GM21723 (cell line): ENCODE measurements around the gene CCDC50.

ENCODE experiments used
- ATAC-seq: cut with Tn5 transposase; IDR thresholded peaks from one replicate; pipeline ENCODE4 v1.9.1; 2021; ENCODE audit warnings: mild to moderate bottlenecking, moderate library complexity; ENCODE audit not compliant: unreplicated experiment

The CCDC50 gene

GRCh38 chr3:191376516-191377141, 47.4 kb downstream of the CCDC50 start:
- ATAC-seq, result no peak

DNA sequence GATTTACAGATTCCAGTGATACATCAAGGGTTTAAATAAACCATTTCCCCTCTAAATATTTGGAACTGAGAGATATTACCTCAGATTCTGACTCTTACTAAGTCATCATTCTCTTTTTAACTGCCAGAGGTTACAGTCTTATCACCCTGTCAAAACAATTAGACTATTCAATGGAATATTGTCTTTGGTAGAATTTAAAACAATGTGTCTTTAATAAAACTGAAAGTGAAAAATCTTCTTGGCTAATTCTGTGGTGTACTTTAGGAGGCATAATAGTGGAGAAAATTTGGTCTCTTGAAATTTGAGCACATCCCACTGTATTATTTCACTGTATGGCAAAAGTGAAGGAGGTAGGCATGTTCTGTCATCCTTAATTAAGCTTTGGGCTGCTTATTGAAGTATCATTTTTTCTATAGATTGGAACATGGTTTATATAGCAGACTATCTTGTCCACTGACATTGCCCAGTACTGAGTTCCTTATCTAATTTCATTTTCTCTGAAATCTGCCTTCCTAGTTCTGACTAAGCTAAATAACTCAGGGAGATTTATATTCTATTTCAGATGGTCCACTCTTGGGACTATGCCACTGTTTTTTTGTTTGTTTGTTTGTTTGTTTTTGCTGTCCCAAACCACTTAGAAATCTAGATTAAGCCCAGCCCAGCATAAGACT, 49.1 kb downstream of the CCDC50 start:
- no peak for ATAC-seq

- ATAC-seq, result no peak
These were observed 50.3 kb downstream of the CCDC50 start for GRCh38 chr3:191379446-191379845.

DNA sequence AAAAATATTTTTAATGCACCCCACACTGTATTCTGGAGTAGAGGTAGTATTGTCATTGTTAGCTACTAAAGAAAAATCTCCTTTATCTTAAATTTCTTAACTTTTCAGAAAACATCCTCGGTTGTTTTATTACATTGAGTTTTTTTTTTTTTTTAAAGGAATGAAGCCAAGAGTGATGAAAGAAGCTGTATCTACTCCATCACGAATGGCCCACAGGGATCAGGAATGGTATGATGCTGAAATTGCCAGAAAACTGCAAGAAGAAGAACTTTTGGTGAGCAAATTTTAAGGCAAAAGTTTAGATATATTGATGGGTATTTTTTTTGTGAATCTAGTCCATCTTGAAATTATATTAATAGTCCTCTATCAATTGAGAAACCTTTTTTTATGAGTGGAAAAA, 50.8 kb downstream of the CCDC50 start:
- no peak for ATAC-seq

DNA sequence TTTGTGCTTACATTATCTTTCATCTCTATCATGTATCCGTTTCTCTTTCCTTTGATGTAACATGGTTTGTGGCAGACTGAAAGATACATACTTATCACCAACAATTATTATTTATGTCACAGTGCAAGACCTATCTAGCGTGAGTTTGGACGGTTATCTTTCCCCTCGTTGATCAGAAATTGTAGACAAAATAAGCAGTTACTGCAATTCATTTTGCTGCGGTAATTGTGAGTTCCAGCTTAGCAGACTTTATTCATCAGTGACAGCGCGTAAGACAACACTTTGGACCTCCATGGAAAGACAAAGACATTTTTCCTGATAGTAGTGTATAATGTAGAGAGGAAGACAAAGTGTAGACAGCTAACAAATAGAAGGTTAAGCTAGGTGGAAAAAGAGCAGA, 52.1 kb downstream of the CCDC50 start:
- ATAC-seq, result no peak

DNA sequence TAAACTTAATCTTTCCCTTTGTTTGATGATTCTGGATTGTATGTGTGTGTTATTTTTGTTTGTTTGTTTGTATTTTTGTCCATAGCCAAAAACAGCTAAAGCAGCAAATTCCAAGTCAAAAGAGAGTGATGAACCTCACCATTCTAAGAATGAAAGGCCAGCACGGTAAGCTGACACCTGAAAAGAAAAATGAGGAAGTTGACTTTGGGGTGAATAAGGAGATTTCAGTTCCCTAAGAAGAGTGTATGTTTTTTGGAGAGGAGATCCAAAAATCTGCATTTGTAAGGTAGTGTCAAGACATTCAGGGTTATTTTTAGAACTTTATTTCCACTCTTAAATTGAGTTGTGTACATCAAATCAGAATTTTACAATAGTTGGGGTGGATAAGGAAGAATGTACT, 53.5 kb downstream of the CCDC50 start:
- ATAC-seq, result no peak

- ATAC-seq, result no peak
These were observed 53.9 kb downstream of the CCDC50 start for GRCh38 chr3:191383124-191383523.

DNA sequence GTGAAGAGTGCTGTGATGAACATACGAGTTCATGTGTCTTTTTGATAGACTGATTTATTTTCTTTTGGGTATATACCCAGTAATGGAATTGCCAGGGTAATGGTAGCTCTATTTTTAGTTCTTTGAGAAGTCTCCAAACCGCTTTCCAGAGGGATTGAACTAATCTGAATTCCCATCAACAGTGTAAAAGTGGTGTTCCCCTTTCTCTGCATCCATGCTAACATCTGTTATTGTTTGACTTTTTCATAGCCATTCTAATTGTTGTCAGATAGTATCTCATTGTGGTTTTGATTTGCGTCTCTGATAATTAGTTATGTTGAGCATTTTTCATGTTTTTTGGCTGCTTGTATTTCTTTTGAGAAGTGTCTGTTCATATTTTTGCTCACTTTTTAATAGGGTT, 55.9 kb downstream of the CCDC50 start:
- ATAC-seq, result no peak

DNA sequence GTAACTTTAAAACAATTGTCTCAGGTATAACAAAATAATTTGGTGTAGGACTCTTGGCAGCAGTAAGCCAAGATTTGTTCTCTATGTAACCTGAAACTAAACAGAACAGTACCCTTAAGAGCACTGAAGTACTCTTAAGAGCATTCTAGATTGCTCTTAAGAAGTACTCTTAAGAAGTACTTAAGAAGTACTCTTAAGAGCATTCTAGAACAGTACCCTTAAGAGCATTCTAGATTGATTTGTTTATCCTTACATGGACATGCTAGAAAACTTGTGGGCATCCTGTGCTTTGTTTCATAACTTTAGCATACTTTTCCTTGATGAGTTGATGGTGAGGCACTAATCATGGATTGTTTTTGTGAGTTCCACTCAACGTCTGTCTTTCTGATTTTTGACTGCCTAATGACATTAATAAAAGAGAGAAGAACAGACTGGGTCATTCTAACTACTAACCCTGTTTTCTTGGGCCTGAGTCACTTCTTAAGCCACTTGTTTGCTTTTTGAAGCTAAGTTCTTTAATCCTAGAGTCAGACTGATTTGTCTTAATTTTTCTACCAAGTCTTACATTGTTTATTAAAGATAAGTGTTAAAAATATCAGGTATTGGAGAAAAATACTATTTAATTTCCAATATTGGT, 58.4 kb downstream of the CCDC50 start:
- no peak for ATAC-seq

GRCh38 chr3:191388823-191389222, 59.6 kb downstream of the CCDC50 start:
- ATAC-seq, result no peak

DNA sequence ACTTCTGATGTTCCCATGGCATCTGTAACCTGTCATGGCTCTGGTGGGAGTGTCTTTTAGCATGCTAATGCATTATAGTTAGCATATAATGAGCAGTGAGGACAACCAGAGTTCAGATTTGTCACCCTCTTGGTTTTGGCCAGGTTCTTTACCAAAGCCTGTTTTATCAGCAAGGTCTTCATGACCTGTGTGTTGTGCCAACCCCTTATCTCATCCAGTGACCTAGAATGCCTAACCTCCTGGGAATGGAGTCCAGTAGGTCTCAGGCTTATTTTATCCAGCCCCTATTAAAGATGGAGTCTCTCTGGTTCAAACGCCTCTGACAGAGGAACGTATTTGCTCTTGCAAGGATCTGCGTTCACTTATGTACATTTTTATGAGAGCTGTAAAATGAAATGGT, 61.4 kb downstream of the CCDC50 start:
- no peak for ATAC-seq

- no peak for ATAC-seq
These were observed 62.9 kb downstream of the CCDC50 start for GRCh38 chr3:191391861-191392808.

GRCh38 chr3:191393146-191393545, 64.0 kb downstream of the CCDC50 start:
- ATAC-seq, result no peak

DNA sequence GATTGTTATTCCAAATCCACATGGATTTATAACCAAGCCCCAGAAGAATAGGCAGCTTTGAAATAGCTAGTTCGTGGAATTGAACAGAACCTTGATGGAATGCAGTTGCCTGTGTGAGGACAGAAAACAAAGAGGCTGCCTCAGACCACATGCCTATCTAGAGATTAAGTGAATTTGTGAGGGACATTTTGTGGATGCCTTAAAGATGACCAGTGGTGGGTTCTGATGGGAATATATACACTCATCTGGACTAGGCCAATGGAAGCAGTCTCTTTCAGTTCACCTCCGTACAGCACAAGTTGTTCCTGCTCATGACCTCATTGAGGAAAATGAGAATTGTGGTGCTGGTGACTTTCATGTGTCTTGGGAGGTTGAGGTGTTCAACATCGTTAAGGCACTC, 68.6 kb downstream of the CCDC50 start:
- ATAC-seq, result no peak

GRCh38 chr3:191398607-191399006, 69.4 kb downstream of the CCDC50 start:
- ATAC-seq, result no peak

GRCh38 chr3:191399918-191400317, 70.7 kb downstream of the CCDC50 start:
- no peak for ATAC-seq

- no peak for ATAC-seq
These were observed 72.7 kb downstream of the CCDC50 start for GRCh38 chr3:191401775-191402357.

GRCh38 chr3:191409791-191410359, 80.7 kb downstream of the CCDC50 start:
- ATAC-seq, result no peak

DNA sequence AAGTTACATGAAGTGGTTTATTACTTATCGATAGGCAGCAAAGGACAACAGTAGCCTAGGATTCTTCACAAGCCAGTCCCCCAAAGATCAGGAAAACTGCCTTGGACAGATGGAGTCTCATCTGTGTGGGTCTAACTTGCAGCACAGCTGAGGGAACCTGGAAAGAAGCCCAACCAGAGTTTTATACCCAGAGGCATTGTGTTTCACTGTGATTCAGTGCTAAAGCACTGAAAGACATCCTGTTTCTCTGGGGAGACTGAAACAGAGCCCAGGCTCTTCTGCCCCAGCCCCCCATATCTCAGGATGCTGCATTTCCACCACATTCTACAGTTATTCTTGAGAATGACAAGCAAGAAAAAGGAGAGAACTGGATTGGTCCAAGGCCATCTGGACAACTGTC, 83.6 kb downstream of the CCDC50 start:
- ATAC-seq, result no peak

- no peak for ATAC-seq
These were observed 85.1 kb downstream of the CCDC50 start for GRCh38 chr3:191414286-191414685.

DNA sequence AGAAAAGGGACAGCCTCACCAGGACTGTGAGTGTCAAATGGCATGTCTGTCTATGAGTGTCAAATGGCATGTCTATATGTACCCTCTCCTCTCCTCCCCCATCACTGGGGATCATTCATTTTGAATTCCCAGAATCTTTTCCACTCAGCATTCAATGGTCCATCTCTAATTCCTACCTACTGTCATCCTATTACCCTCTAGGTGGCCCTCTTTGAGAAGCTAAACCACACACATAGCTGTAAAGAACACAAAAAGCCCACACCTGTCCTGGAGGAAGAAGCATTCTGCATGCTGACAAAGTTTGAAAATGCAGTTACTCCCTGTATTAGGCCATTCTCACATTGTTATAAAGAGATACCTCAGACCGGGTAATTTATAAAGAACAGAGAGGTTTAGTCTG, 85.5 kb downstream of the CCDC50 start:
- no peak for ATAC-seq
